Stomach smooth muscle (tissue), 2 donors: ENCODE results near the gene ALDH8A1.

Experiments used
- H3K27ac ChIP-seq: one replicate; pipeline ENCODE4 v1.7.0; 2013; ENCODE audit warnings: mild to moderate bottlenecking, low read length, inconsistent platforms
- H3K27me3 ChIP-seq, 2 donors: one replicate each; pipeline ENCODE4 v1.7.0; 2013; ENCODE audit warnings: low read length in 2 of 2; ENCODE audit not compliant: insufficient read depth in 2 of 2, control insufficient read depth in 1 of 2
- H3K36me3 ChIP-seq, 2 donors: one replicate each; pipeline ENCODE4 v1.7.0; 2013; ENCODE audit warnings: low read length in 2 of 2; ENCODE audit not compliant: control insufficient read depth in 2 of 2, insufficient read depth in 2 of 2
- H3K4me1 ChIP-seq: one replicate; pipeline ENCODE4 v1.7.0; 2013; ENCODE audit warnings: low read length; ENCODE audit not compliant: control insufficient read depth, insufficient read depth
- H3K4me3 ChIP-seq, 2 donors: one replicate each; pipeline ENCODE4 v1.7.0; 2013; ENCODE audit warnings: low read length in 2 of 2
- H3K9ac ChIP-seq, 2 donors: one replicate each; pipeline ENCODE4 v1.7.0; 2013; ENCODE audit warnings: low read length in 2 of 2, mild to moderate bottlenecking in 1 of 2
- H3K9me3 ChIP-seq, 2 donors: one replicate each; pipeline ENCODE4 v1.7.0; 2013; ENCODE audit warnings: low read length in 2 of 2; ENCODE audit not compliant: control insufficient read depth in 2 of 2
- donor health status: healthy.
- donor health status: Pancreatic carcinoma.

The ALDH8A1 gene

DNA sequence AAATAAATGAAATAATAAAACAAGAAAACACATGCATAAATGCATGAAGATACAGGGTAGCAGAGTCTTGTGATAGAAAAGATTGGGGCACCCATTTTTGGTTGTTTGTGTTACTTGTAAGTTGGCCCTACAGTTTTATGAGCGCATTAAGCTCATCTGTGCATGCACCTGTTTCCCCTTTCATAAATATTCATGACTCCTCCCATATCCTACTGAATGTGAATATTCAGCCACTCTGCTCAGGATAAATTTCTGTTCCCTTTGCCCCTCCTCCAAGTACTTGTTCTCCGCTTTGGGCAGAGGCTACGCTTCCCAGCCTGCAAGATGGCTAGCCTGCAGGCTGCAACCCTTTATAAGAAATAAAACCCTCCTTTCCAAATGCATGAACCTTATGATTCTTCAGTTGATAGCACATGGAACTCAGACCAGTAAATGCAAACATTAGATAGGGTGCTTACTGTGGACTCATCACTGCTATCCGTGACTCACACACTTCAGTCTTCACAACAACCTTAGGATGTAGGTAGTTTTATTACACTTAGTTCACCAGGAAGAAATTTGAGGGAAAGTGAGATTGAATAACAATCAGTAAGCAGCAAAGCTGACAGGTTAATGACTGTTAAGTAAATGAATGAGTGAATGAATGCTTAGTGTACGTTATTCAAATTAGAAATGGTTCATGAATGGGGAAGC is 15.0 kb downstream of the ALDH8A1 start:
- no peaks in the 10 kb centered on the region for H3K4me1 ChIP-seq
- H3K9me3 ChIP-seq = no peaks in the 10 kb centered on the region
- no peak overlapping the region for H3K4me3 ChIP-seq
- peaks cover 0 to 2% of the 10 kb centered on the region in 2 donors for H3K36me3 ChIP-seq
- no peaks in the 10 kb centered on the region for H3K27me3 ChIP-seq
- no peak overlapping the region for H3K27ac ChIP-seq
- H3K9ac ChIP-seq = no peak overlapping the region

DNA sequence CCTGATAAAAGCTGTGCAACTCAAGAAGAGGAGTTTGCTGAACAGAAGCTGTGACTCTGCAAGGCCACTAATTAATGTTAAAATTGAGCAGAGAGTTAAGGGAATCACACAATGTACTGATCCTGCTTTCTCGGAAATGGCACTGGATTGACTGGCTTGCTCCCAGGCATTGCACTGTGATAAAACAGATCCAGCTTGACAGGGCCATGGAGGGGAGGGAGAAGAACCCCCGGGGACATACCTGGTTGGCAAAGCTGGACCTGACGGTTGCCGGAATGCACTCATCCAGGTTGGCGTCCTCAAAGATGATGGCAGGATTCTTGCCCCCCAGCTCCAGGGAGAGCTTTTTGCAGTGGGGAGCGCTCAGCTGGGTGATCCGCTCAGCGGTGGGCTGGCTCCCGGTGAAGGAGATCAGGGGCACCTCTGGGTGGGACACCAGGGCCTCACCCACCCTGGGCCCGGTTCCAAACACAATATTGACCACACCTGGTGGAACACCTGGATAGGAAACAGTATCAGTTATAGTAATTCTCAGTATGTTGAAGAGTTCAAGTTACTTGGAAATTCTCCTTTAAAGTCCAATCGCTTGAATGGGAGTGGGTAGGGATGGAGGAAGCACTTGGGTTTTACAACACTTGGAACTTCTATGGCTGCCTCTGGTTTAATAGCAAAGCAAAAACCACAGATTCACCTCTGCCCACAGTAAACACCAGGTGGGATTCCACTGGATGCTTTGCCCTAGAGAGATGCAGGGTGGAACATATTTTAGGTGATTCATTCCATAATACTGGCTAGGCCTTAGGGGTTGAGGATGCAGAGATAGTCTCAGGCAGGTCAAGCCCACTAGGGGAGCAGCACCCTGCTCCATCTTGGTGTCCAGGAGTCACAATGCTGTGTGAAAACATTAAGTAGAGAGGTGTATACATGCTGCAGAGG is 17.1 kb downstream of the ALDH8A1 start:
- Histone ChIP-seq H3K27me3 (no peaks in the 10 kb centered on the region), H3K4me3 (no peak overlapping the region), H3K9ac (no peak overlapping the region), H3K36me3 (peaks cover 0 to 2% of the 10 kb centered on the region in 2 donors), H3K9me3 (no peaks in the 10 kb centered on the region), H3K27ac (no peak overlapping the region), H3K4me1 (no peaks in the 10 kb centered on the region)

DNA sequence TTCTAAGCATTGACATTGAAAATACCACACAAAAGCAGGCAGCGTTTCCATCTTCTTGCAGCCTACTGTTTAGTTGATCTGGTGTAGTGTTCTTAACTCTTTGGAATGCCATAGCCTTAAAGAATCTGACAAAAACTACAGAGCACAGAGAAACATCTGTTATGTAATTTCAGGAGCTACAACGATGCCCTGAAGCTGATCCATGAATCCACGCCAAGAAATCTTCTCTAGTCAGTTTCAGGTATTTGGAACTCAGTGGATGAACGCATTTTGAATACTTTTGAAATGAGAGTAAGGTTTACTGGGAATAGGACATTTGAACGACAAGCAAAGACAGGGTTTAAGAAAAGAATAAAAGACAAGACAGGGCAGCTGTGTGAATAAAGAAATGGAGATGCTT is 17.8 kb downstream of the ALDH8A1 start:
- Histone ChIP-seq H3K9ac (no peak overlapping the region), H3K27me3 (no peaks in the 10 kb centered on the region), H3K27ac (no peak overlapping the region), H3K4me3 (no peak overlapping the region), H3K4me1 (no peaks in the 10 kb centered on the region), H3K9me3 (no peaks in the 10 kb centered on the region), H3K36me3 (peaks cover 0 to 2% of the 10 kb centered on the region in 2 donors)

DNA sequence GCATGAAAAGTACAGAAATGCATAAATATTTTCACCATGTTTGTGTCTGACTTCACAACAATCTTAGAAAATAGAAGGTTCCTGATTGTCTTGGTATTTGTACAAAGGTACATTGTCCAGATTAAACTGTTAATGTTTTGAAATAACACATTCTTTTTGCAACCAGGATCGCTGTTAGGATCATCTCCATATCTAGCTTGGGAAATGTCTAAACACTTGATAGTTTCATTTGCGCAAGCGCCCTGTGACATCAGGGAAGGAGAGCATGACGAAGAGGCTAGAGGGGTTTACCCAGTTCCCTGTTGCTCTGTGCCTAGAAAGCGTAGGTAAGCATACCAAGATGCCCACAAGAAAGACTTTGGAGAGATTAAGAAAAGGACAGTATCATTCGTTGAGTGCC is 19.4 kb downstream of the ALDH8A1 start:
- Histone ChIP-seq H3K9me3 (no peaks in the 10 kb centered on the region), H3K36me3 (peaks cover 0 to 2% of the 10 kb centered on the region in 2 donors), H3K9ac (no peak overlapping the region), H3K27ac (no peak overlapping the region), H3K4me3 (no peak overlapping the region), H3K4me1 (no peaks in the 10 kb centered on the region), H3K27me3 (no peaks in the 10 kb centered on the region)

DNA sequence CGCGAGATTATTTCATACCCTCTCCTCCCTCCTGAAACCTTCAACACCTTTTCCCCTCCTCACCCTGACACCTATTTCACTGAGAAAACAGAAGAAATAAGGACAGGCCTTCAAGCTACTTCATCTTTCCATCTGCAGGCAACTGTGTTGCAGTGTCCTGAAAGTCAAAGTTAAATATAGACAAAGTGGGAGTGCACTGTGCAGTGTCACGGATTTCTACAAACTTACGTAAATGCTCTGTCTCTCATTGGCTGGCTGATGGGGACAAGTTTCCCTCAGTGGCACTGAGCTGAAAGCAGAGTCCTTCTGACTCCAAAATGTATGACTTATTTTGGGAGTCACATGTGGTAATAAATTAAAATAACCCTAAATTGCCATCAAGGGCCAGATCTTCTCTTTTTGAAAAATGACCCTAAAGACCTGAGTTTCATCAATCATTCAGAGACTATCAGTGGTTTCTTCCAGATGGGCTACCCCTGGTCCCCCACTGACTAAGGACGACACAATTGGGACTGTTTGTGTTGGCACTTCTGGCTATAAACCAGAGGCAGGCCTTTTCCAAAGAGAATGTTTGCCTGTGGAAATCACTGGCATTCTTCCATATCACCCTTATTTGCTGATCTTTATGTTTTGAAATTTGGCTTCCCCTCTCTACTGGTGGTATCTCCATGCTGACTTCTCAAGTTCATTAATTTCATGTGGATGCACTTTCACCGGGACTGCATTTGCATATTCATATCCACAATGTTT is 21.6 kb downstream of the ALDH8A1 start:
- Histone ChIP-seq H3K27ac (no peak overlapping the region), H3K9me3 (no peaks in the 10 kb centered on the region), H3K36me3 (peaks cover 0 to 2% of the 10 kb centered on the region in 2 donors), H3K4me3 (no peak overlapping the region), H3K4me1 (no peaks in the 10 kb centered on the region), H3K27me3 (no peaks in the 10 kb centered on the region), H3K9ac (no peak overlapping the region)

DNA sequence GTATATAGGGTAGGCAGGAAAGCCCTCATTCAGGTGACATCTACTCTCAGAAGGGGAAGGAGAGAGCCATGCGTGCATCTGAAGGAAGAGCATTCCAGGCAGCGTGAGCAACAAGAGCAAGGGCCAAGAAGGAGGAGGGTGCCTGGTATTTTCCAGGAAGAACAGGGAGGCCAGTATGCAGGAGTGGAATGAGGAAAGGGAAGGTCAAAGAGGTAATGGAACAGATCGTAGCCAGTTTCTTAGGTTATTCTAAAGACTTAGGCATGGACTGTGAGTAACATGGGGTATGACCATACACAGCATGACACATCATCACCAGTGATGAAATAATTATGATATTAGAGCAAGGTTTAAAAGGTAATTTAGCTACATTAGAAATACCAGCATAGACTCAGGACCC is 24.1 kb downstream of the ALDH8A1 start:
- no peaks in the 10 kb centered on the region for H3K27me3 ChIP-seq
- no peak overlapping the region for H3K4me3 ChIP-seq
- H3K36me3 ChIP-seq = peaks cover 0 to 2% of the 10 kb centered on the region in 2 donors
- no peak overlapping the region for H3K27ac ChIP-seq
- no peaks in the 10 kb centered on the region for H3K9me3 ChIP-seq
- H3K4me1 ChIP-seq = no peaks in the 10 kb centered on the region
- H3K9ac ChIP-seq = no peak overlapping the region

DNA sequence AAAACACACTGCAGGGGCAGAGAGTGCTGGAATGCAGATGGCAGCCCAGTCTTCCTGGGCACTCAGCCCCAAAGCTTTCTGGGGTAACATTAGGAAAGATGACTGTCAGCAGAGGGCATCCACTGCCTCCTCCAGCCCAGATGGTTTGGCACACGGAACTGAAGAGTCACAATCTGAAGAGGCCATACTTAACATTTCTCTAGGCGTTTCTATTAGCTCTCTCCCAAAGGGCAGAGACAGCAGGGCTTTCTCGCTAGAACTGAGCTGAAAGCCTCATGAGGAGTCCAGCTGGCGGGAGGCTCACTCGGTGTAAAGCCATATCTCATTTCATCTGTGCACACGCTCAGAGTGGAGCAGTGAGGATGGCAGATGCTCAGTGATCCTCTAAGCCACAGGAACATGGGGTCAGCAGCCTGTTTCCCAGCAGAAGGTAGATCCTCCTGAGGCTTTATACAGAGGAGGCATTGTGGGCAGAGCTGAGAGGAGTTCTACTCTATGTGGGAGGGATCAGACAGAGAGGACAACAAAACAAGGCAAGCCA is 28.1 kb downstream of the ALDH8A1 start:
- no peak overlapping the region for H3K27ac ChIP-seq
- no peaks in the 10 kb centered on the region for H3K27me3 ChIP-seq
- no peaks in the 10 kb centered on the region for H3K9me3 ChIP-seq
- H3K36me3 ChIP-seq = peaks cover 0 to 3% of the 10 kb centered on the region in 2 donors
- H3K9ac ChIP-seq = no peak overlapping the region
- H3K4me3 ChIP-seq = no peak overlapping the region
- no peaks in the 10 kb centered on the region for H3K4me1 ChIP-seq

DNA sequence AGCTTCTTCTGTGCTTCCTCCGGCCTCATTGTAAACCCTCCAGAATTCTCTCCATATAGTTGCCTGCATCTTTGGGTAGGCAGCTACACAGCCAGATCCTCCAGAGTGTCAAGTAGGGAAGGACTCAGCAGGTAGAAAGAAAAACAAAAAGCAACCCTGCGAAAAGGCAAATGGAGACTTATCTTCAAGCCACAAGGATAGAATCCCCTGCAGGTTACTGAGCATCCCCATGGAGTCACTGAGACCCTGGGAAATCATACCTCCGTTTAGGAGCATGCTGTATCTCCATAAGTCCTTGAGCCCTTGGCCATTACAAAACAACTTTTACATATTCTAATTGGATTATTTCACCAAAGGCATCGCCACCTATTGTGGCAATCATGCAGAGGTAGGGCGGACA is 28.6 kb downstream of the ALDH8A1 start:
- Histone ChIP-seq H3K9ac (no peak overlapping the region), H3K27ac (no peak overlapping the region), H3K27me3 (no peaks in the 10 kb centered on the region), H3K4me3 (no peak overlapping the region), H3K4me1 (no peaks in the 10 kb centered on the region), H3K36me3 (peaks cover 0 to 3% of the 10 kb centered on the region in 2 donors), H3K9me3 (no peaks in the 10 kb centered on the region)

DNA sequence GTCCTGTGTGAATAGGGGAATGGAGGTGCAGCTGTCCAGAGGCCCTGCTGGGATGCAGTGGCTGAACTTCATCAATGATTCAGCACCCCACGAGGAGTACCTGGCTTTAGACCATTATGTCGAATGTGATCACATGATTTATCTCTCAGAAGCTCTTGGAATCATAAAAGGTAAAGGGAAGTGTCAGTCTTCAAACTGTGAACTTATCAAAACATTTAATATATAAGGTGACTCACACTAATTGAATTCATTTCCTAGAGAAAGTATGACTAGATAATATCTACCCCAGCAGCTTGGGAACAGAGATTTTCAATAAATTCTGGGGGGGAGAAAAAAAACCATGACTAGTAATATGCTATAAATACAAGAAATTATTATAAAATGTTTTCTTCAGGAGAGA is 29.5 kb downstream of the ALDH8A1 start:
- Histone ChIP-seq H3K27ac (no peak overlapping the region), H3K9me3 (no peaks in the 10 kb centered on the region), H3K27me3 (no peaks in the 10 kb centered on the region), H3K9ac (no peak overlapping the region), H3K36me3 (peaks cover 0 to 3% of the 10 kb centered on the region in 2 donors), H3K4me3 (no peak overlapping the region), H3K4me1 (no peaks in the 10 kb centered on the region)

DNA sequence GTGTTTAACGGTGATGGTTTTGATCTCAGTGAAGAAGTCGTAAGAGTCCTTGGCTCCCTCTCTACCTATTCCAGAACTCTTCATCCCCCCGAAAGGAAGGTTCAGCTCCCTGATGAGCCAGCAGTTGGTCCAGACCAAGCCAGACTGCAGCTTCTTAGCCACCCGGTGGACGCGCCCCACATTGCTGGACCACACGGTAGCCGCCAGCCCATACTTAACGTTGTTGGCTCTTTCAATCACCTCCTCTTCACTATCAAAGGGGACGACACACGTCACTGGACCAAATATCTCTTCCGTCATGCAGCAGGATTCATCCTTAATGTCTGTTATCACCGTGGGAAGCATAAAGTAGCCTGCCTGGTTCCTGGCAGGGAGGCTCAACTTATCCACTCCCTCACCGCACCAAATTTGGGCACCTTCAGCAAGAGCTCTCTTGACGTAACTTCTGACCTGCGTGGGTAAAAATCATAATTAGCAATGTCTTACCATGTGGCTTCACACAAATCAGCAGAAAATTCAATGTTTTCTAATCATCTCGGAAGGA is 31.4 kb downstream of the ALDH8A1 start:
- H3K27ac ChIP-seq = no peak overlapping the region
- H3K36me3 ChIP-seq = peaks cover 0 to 3% of the 10 kb centered on the region in 2 donors
- no peak overlapping the region for H3K9ac ChIP-seq
- H3K9me3 ChIP-seq = no peaks in the 10 kb centered on the region
- no peak overlapping the region for H3K4me3 ChIP-seq
- no peaks in the 10 kb centered on the region for H3K27me3 ChIP-seq
- H3K4me1 ChIP-seq = no peaks in the 10 kb centered on the region
